SK-N-SH (cell line): ENCODE measurements around the gene PCP4. TPM values are rescaled to one million over a fixed set of nuclear protein-coding genes. Genes with fewer than 3 reads are reported as not detected.

Experiments used
- CTCF ChIA-PET: fragments of 300-600, 350-600 bp; formaldehyde crosslinking; extraction: SDS; loops from one replicate; lab custom pipeline; 2021; lab: Yijun Ruan, JAX
- POLR2A ChIA-PET: fragments of 350-600 bp; sonication (Branson Sonifier 250); formaldehyde crosslinking; extraction: SDS; loops from one replicate; lab custom pipeline; 2020; ENCODE audit warnings: antibody characterized with exemption, inconsistent platforms; lab: Yijun Ruan, JAX
- DNase-seq: peaks from one replicate; pipeline ENCODE4 v3.0.0; 2012
- H2AFZ ChIP-seq: fragments of 200-600 bp; sonication (generic); 2 replicates; pipeline ENCODE4 v1.8.1; 2016; ENCODE audit warnings: antibody characterized with exemption, mild to moderate bottlenecking, low read depth
- H3F3A ChIP-seq: fragments of 200-600 bp; sonication (generic); replicated peaks from 2 replicates; pipeline ENCODE3; 2016; ENCODE audit warnings: antibody characterized with exemption, mild to moderate bottlenecking; ENCODE audit not compliant: insufficient read depth
- H3K27ac ChIP-seq, 2 experiments: fragments of 200-500 bp in 1 of 2; fragments of 200-600 bp in 1 of 2; sonication (Bioruptor generic) in 1 of 2; sonication (generic), shearing (Covaris generic) in 1 of 2; 2 replicates each; pipeline versions ENCODE4 v1.5.1 to v1.6.1; 2014 to 2016; ENCODE audit warnings: low read depth in 2 of 2, inconsistent platforms in 1 of 2, low read length in 1 of 2, mild to moderate bottlenecking in 1 of 2, mixed read lengths in 1 of 2
- H3K27me3 ChIP-seq: fragments of 200-600 bp; sonication (generic), shearing (Covaris generic); 2 replicates; pipeline ENCODE4 v1.6.1; 2016; ENCODE audit warnings: mixed run types; ENCODE audit not compliant: insufficient read depth
- H3K36me3 ChIP-seq, 2 experiments: fragments of 200-500 bp in 1 of 2; fragments of 200-600 bp in 1 of 2; sonication (Bioruptor generic) in 1 of 2; sonication (generic) in 1 of 2; replicated peaks in 1 of 2; 2 replicates each; pipeline versions ENCODE3 to v1.5.1; 2014 to 2016; ENCODE audit warnings: low read length in 1 of 2, mild to moderate bottlenecking in 1 of 2; ENCODE audit not compliant: insufficient read depth in 2 of 2, control insufficient read depth in 1 of 2
- H3K4me1 ChIP-seq, 2 experiments: fragments of 200-500 bp in 1 of 2; fragments of 200-600 bp in 1 of 2; sonication (Bioruptor generic) in 1 of 2; sonication (generic), shearing (Covaris generic) in 1 of 2; 2 replicates each; pipeline versions ENCODE4 v1.5.1 to v1.6.1; 2014 to 2016; ENCODE audit warnings: low read depth in 1 of 2, low read length in 1 of 2, mixed run types in 1 of 2; ENCODE audit not compliant: insufficient read depth in 2 of 2, control insufficient read depth in 1 of 2
- H3K4me2 ChIP-seq: fragments of 200-600 bp; sonication (generic), shearing (Covaris generic); 2 replicates; pipeline ENCODE4 v1.6.1; 2017; ENCODE audit warnings: mixed run types
- H3K4me3 ChIP-seq, 2 experiments: fragments of 200-500 bp in 1 of 2; fragments of 200-600 bp in 1 of 2; sonication (Bioruptor generic) in 1 of 2; sonication (generic), shearing (Covaris generic) in 1 of 2; 2 replicates each; pipeline versions ENCODE4 v1.5.1 to v1.8.1; 2014 to 2016; ENCODE audit warnings: low read depth in 2 of 2, inconsistent platforms in 1 of 2, low read length in 1 of 2, mild to moderate bottlenecking in 1 of 2, mixed read lengths in 1 of 2, moderate library complexity in 1 of 2
- H3K79me2 ChIP-seq: fragments of 200-600 bp; sonication (generic); 2 replicates; pipeline ENCODE4 v1.8.1; 2017; ENCODE audit warnings: mild to moderate bottlenecking; ENCODE audit not compliant: insufficient read depth
- H3K9ac ChIP-seq: fragments of 200-600 bp; sonication (generic); 2 replicates; pipeline ENCODE4 v1.6.1; 2017; ENCODE audit warnings: mixed run types
- H3K9me2 ChIP-seq: fragments of 200-600 bp; sonication (generic); 2 replicates; pipeline ENCODE4 v1.6.1; 2017; ENCODE audit warnings: mixed run types
- H3K9me3 ChIP-seq: fragments of 200-600 bp; sonication (generic); 2 replicates; pipeline ENCODE4 v1.6.1; 2017; ENCODE audit warnings: mixed run types, mild to moderate bottlenecking, moderate library complexity
- H4K20me1 ChIP-seq: fragments of 200-600 bp; sonication (generic); 2 replicates; pipeline ENCODE4 v1.6.1; 2017; ENCODE audit warnings: mild to moderate bottlenecking, mixed run types; ENCODE audit not compliant: insufficient read depth
- FOSL2 ChIP-seq: IDR thresholded peaks from 2 replicates; pipeline ENCODE4 v1.4.0; 2012; ENCODE audit warnings: low read depth, mild to moderate bottlenecking, moderate library complexity, borderline replicate concordance
- FOXJ3 ChIP-seq: sonication (generic); formaldehyde crosslinking; IDR thresholded peaks from 2 replicates; pipeline ENCODE4 v1.5.1; 2020; ENCODE audit warnings: mild to moderate bottlenecking, missing genetic modification reagents
- IRF3 ChIP-seq: fragments of 150-350 bp; IDR thresholded peaks from 2 replicates; pipeline ENCODE4 v1.6.1; 2016; ENCODE audit warnings: mild to moderate bottlenecking, low read depth, low read length
- MXI1 ChIP-seq: IDR thresholded peaks from 2 replicates; pipeline ENCODE4 v1.6.1; 2012; ENCODE audit warnings: mild to moderate bottlenecking, low read depth, low read length, improper control_type of control experiment
- RAD21 ChIP-seq: IDR thresholded peaks from 2 replicates; pipeline ENCODE4 v1.6.1; 2012; ENCODE audit warnings: mild to moderate bottlenecking, low read length
- RFX5 ChIP-seq: IDR thresholded peaks from 2 replicates; pipeline ENCODE4 v1.6.1; 2012; ENCODE audit warnings: mild to moderate bottlenecking, improper control_type of control experiment, low read length
- RXRA ChIP-seq: IDR thresholded peaks from 2 replicates; pipeline ENCODE4 v1.4.0; 2012; ENCODE audit warnings: low read depth, mild to moderate bottlenecking, borderline replicate concordance
- SMC3 ChIP-seq: IDR thresholded peaks from 2 replicates; pipeline ENCODE4 v1.6.1; 2012; ENCODE audit warnings: low read depth, low read length, improper control_type of control experiment
- YY1 ChIP-seq: IDR thresholded peaks from 2 replicates; pipeline ENCODE4 v1.4.0; 2012; ENCODE audit warnings: low read depth, mild to moderate bottlenecking
- WGBS: methylation state at CpG from one replicate; pipeline ENCODE4 v1.1.6; 2017; ENCODE audit warnings: low lambda C conversion rate; 5-methylcytosine and 5-hydroxymethylcytosine counted together
- polyA plus RNA-seq, 3 experiments: library from polyadenylated mRNA; depleted of rRNA; stranded (reverse); fragments of >200 nt; gene quantifications; 2 replicates each; pipeline ENCODE4 v1.2.3, GENCODE V29; 2012
- TF ChIP-seq, protein P1 (sequence below): fragments of 200-600 bp; sonication (generic); IDR thresholded peaks from 2 replicates; pipeline ENCODE4 v1.6.1; 2017; ENCODE audit warnings: antibody characterized with exemption, mild to moderate bottlenecking, moderate library complexity

PCP4 gene
- polyA plus RNA-seq (2012; rRNA removed), result not detected in 2 replicates
- not detected in 2 replicates for polyA plus RNA-seq (2012; cell fraction: cytosol; rRNA removed)
- not detected in 2 replicates for polyA plus RNA-seq (2012; cell fraction: nucleus; rRNA removed)

DNA sequence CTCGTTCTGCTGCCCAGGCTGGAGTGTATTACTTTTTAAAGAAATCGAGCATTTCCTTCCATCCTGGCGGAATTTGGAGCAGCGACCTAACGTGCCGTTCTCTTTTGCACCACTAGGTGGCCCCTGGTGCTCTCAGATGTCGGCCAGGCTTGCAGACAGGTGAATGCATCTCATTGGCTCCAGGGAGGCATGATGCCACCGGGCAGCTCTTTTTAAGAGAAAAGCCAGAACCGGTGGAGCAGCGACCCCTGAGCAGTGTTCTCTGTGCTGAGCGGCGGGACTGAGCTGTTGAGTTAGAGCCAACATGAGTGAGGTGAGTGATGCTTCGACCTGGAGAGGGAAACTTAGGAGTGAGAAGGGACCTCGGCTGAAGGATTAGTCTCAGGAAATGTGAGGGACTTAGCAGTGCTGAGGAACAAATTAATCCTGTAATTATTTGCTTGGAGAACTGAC, at the start of gene PCP4:
PCP4 (plus strand) TSS at position 241 of the 453 bp plus-strand sequence; CDS start at position 305, 64 bp downstream.
- Histone ChIP-seq H3K9me2 (no peaks in the 10 kb centered on the region), H2AFZ (no peak within 1 kb of the TSS), H3K27ac (no peak within 1 kb of the TSS), H3K79me2 (no peaks in the 10 kb centered on the region), H3K4me2 (no peak within 1 kb of the TSS), H3K9ac (no peak within 1 kb of the TSS), H3K36me3 (no peaks in the 10 kb centered on the region), H4K20me1 (no peaks in the 10 kb centered on the region), H3K27me3 (no peaks in the 10 kb centered on the region), H3F3A (no peaks in the 10 kb centered on the region), H3K4me3 (peak within 1 kb of the TSS in 1 of 2 experiments; percentile 52; a peak in 1 of 4 replicates), H3K4me1 (no peaks in the 10 kb centered on the region; a peak in 1 of 4 replicates), H3K9me3 (no peaks in the 10 kb centered on the region)
- TF ChIP-seq FOSL2 (no peak), RAD21 (peak; percentile 79), SMC3 (peak; percentile 70)
- TF ChIP-seq, protein P1, sequence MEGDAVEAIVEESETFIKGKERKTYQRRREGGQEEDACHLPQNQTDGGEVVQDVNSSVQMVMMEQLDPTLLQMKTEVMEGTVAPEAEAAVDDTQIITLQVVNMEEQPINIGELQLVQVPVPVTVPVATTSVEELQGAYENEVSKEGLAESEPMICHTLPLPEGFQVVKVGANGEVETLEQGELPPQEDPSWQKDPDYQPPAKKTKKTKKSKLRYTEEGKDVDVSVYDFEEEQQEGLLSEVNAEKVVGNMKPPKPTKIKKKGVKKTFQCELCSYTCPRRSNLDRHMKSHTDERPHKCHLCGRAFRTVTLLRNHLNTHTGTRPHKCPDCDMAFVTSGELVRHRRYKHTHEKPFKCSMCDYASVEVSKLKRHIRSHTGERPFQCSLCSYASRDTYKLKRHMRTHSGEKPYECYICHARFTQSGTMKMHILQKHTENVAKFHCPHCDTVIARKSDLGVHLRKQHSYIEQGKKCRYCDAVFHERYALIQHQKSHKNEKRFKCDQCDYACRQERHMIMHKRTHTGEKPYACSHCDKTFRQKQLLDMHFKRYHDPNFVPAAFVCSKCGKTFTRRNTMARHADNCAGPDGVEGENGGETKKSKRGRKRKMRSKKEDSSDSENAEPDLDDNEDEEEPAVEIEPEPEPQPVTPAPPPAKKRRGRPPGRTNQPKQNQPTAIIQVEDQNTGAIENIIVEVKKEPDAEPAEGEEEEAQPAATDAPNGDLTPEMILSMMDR, result peak; percentile 53
- WGBS, result 9% methylated on average over 14 of the region's 14 CpGs
- peak; percentile 71 for DNase-seq
- ChIA-PET POLR2A (no interaction called here), CTCF (interaction anchor here (0.5 to 6.0 kb wide), 45 partner anchors 9 to 1267 kb away, joined by 3 to 83 read pairs (median 4); no protein-coding TSS in a partner anchor)

DNA sequence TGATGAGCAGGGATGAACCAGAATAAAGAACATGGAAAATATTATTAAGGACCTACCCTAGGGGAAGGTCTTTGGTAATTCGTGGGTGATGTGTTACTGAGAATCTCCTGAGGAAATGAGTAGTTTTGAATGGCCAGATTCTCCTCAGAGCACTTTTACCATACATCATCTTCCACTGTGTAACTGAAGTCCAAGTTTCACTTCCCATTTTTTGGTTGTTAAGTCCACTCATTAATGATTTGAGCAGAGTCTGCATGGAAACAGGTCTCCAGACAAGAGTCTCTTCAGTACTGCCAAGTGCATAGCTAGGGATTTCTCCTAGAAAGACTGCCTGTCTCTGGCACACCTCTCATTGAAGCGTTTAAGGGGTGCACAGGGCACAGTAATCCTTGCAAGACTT, 48.7 kb upstream of the PCP4 start:
- ChIA-PET CTCF (no interaction called here), POLR2A (no interaction called here)
- no peaks in the 10 kb centered on the region for H3K9me2 ChIP-seq
- H4K20me1 ChIP-seq, result no peaks in the 10 kb centered on the region
- no peak overlapping the region for H2AFZ ChIP-seq
- no peaks in the 10 kb centered on the region for H3K36me3 ChIP-seq
- no peak overlapping the region for H3K4me2 ChIP-seq
- no peaks in the 10 kb centered on the region for H3F3A ChIP-seq
- WGBS, result 0% methylated on average over 2 of the region's 2 CpGs
- H3K27ac ChIP-seq, result no peak overlapping the region
- H3K9me3 ChIP-seq, result 0 out of 2 replicates have a peak, but pooled peaks cover 3% of the 10 kb centered on the region
- no peak for DNase-seq
- H3K27me3 ChIP-seq, result no peaks in the 10 kb centered on the region
- H3K79me2 ChIP-seq, result no peaks in the 10 kb centered on the region
- no peak overlapping the region for H3K4me3 ChIP-seq
- no peaks in the 10 kb centered on the region for H3K4me1 ChIP-seq
- TF ChIP-seq MXI1 (no peak), YY1 (no peak), FOXJ3 (no peak), RXRA (no peak)
- TF ChIP-seq, all 33 proteins: peak for 0
- H3K9ac ChIP-seq, result no peak overlapping the region

DNA sequence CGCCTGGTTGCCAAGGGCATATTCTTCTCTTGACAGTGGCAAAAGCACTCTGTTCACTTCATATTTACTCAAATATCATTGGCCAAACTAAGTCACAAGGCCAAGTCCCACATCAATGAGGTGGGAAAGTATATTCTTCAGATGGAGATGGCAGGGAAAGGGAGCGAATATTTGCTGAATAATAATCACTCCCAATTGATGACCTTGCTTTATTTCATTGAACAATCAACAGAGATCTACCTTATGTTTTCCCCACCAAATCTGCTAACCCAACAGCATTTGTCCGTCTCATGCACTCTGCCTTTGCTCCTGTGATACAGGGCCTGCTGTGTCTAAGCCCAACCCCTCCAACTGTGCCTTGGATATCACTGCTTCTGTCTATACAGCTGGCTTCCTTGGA, 45.2 kb upstream of the PCP4 start:
- ChIA-PET POLR2A (no interaction called here), CTCF (no interaction called here)
- H3K4me2 ChIP-seq, result no peak overlapping the region

More for the DNA sequence above, 45.2 kb upstream of the PCP4 start:
- Histone ChIP-seq H3K9ac (no peak overlapping the region), H3K27ac (no peak overlapping the region), H3K4me3 (no peak overlapping the region), H3K9me2 (no peaks in the 10 kb centered on the region), H4K20me1 (no peaks in the 10 kb centered on the region), H2AFZ (no peak overlapping the region), H3K36me3 (no peaks in the 10 kb centered on the region), H3K27me3 (no peaks in the 10 kb centered on the region), H3K9me3 (no peaks in the 10 kb centered on the region), H3F3A (no peaks in the 10 kb centered on the region), H3K4me1 (no peaks in the 10 kb centered on the region), H3K79me2 (no peaks in the 10 kb centered on the region)
- no peak for DNase-seq
- no peak for TF ChIP-seq SMC3
- no peak for TF ChIP-seq IRF3
- TF ChIP-seq RFX5, result no peak
- TF ChIP-seq MXI1, result no peak
- WGBS, result 20% methylated on average over 3 of the region's 3 CpGs
